Mesendoderm (in vitro differentiated cells): ENCODE results near the gene SHC3.

ENCODE experiments used
- DNase-seq: peaks from one replicate; pipeline ENCODE4 v3.0.0; 2013
- H2AK5ac ChIP-seq: 2 replicates; pipeline ENCODE4 v1.6.1; 2013; ENCODE audit warnings: low read length, inconsistent platforms
- H2BK120ac ChIP-seq: 2 replicates; pipeline ENCODE4 v1.6.1; 2013; ENCODE audit warnings: low read depth, mild to moderate bottlenecking, low read length, moderate library complexity, mixed read lengths
- H2BK15ac ChIP-seq: replicated peaks from 2 replicates; pipeline ENCODE4 v1.6.1; 2013; ENCODE audit warnings: low read depth, mild to moderate bottlenecking, moderate library complexity
- H2BK5ac ChIP-seq: 2 replicates; pipeline ENCODE4 v1.6.1; 2013; ENCODE audit warnings: low read length, inconsistent platforms
- H3K18ac ChIP-seq: 2 replicates; pipeline ENCODE4 v1.6.1; 2013; ENCODE audit warnings: mild to moderate bottlenecking, low read length, mixed read lengths
- H3K23ac ChIP-seq: one replicate; pipeline ENCODE4 v1.6.1; 2013; ENCODE audit warnings: low read length
- H3K27ac ChIP-seq: 2 replicates; pipeline ENCODE4 v1.5.1; 2013; ENCODE audit warnings: low read depth, mild to moderate bottlenecking, inconsistent platforms, low read length, moderate library complexity
- H3K27me3 ChIP-seq: 2 replicates; pipeline ENCODE4 v1.6.1; 2013; ENCODE audit warnings: low read length, control low read depth, mild to moderate bottlenecking, inconsistent platforms; ENCODE audit not compliant: insufficient read depth, poor library complexity
- H3K36me3 ChIP-seq: 2 replicates; pipeline ENCODE4 v1.6.1; 2013; ENCODE audit warnings: low read length, inconsistent platforms; ENCODE audit not compliant: control insufficient read depth, insufficient read depth
- H3K4ac ChIP-seq: one replicate; pipeline ENCODE4 v1.6.1; 2013; ENCODE audit warnings: low read depth, mild to moderate bottlenecking, low read length, moderate library complexity
- H3K4me1 ChIP-seq: 2 replicates; pipeline ENCODE4 v1.6.1; 2013; ENCODE audit warnings: low read depth, low read length, inconsistent platforms; ENCODE audit not compliant: control insufficient read depth
- H3K4me2 ChIP-seq: 2 replicates; pipeline ENCODE4 v1.6.1; 2013; ENCODE audit warnings: low read length
- H3K4me3 ChIP-seq: 2 replicates; pipeline ENCODE4 v1.5.1; 2013; ENCODE audit warnings: mild to moderate bottlenecking, low read length
- H3K56ac ChIP-seq: one replicate; pipeline ENCODE4 v1.6.1; 2013; ENCODE audit warnings: low read length
- H3K79me1 ChIP-seq: 2 replicates; pipeline ENCODE4 v1.6.1; 2013; ENCODE audit warnings: low read length, inconsistent platforms
- H3K79me2 ChIP-seq: 2 replicates; pipeline ENCODE4 v1.6.1; 2013; ENCODE audit warnings: mild to moderate bottlenecking, low read length; ENCODE audit not compliant: control insufficient read depth, insufficient read depth
- H3K9ac ChIP-seq: 2 replicates; pipeline ENCODE4 v1.6.1; 2013; ENCODE audit warnings: low read length, inconsistent platforms
- H4K5ac ChIP-seq: one replicate; pipeline ENCODE4 v1.6.1; 2013; ENCODE audit warnings: low read length
- H4K8ac ChIP-seq: one replicate; pipeline ENCODE4 v1.6.1; 2013; ENCODE audit warnings: low read depth, mild to moderate bottlenecking, control low read depth, low read length, moderate library complexity
- WGBS: extraction: QIAGEN DNeasy Blood & Tissue Kit; methylation state at CpG from one replicate; pipeline ENCODE4 v1.1.7; 2013; ENCODE audit warnings: low lambda C conversion rate, missing lambda C conversion rate; ENCODE audit not compliant: insufficient coverage; ENCODE audit errors: extremely low coverage; 5-methylcytosine and 5-hydroxymethylcytosine counted together

The SHC3 gene

GRCh38 chr9:89058906-89059305 is 119.7 kb downstream of the SHC3 start:
- H3K23ac ChIP-seq, result no peak overlapping the region
- no peak for DNase-seq
- H4K5ac ChIP-seq, result no peak overlapping the region
- no peaks in the 10 kb centered on the region for H3K27me3 ChIP-seq
- H3K9ac ChIP-seq, result no peak overlapping the region
- no peak overlapping the region for H3K27ac ChIP-seq
- H3K79me1 ChIP-seq, result no peaks in the 10 kb centered on the region
- H3K56ac ChIP-seq, result no peak overlapping the region
- H3K79me2 ChIP-seq, result no peaks in the 10 kb centered on the region
- no peak overlapping the region for H2AK5ac ChIP-seq
- no peaks in the 10 kb centered on the region for H3K36me3 ChIP-seq
- no peak overlapping the region for H2BK15ac ChIP-seq
- H3K4me3 ChIP-seq, result no peak overlapping the region
- H3K4me1 ChIP-seq, result no peaks in the 10 kb centered on the region
- H3K4me2 ChIP-seq, result no peak overlapping the region
- H2BK5ac ChIP-seq, result no peak overlapping the region
- WGBS, result no CpG with 5 or more reads among the region's 12 CpGs
- no peak overlapping the region for H4K8ac ChIP-seq
- H2BK120ac ChIP-seq, result no peak overlapping the region
- H3K18ac ChIP-seq, result no peak overlapping the region
- no peak overlapping the region for H3K4ac ChIP-seq

DNA sequence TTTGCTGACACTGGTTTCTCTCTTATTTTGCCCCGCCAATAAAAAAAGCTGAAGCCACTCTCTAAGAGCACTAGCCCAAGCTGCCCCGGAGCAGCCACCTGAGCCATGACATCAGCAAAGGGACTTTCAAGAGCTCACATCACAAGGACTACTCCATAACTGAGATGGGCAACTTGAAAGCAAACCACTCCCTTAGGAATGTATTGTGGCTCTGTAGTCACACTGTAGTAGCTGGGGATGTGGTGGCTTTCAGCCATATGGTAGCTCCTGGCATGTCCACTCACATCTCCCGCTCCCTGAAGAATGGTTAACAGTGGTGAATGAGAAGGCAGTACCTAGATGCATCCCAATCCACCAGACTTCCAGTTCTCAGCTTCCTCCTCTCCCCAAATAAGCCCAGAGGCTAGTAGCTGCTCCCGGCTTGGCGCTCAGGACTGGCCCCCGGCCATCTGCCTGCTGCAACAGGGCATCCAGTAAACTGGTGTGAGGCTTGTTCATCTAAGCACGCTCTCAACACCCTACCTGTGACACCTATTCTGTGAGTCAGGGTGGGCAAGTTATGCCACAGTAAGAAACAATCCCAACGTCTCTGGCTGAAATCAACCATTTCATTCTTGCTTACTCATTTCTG is 123.6 kb downstream of the SHC3 start:
- no peaks in the 10 kb centered on the region for H3K27me3 ChIP-seq
- no peak overlapping the region for H2BK5ac ChIP-seq
- H3K4me2 ChIP-seq, result no peak overlapping the region
- H3K79me2 ChIP-seq, result no peaks in the 10 kb centered on the region
- no CpG with 5 or more reads among the region's 8 CpGs for WGBS
- no peak overlapping the region for H3K4me3 ChIP-seq
- no peak overlapping the region for H4K5ac ChIP-seq
- H3K56ac ChIP-seq, result no peak overlapping the region
- H3K18ac ChIP-seq, result no peak overlapping the region
- H2BK120ac ChIP-seq, result no peak overlapping the region
- DNase-seq, result no peak
- H3K23ac ChIP-seq, result no peak overlapping the region
- H3K4ac ChIP-seq, result no peak overlapping the region
- no peak overlapping the region for H4K8ac ChIP-seq
- no peak overlapping the region for H3K9ac ChIP-seq
- H3K36me3 ChIP-seq, result no peaks in the 10 kb centered on the region
- no peak overlapping the region for H3K27ac ChIP-seq
- no peaks in the 10 kb centered on the region for H3K79me1 ChIP-seq
- H3K4me1 ChIP-seq, result no peaks in the 10 kb centered on the region
- no peak overlapping the region for H2BK15ac ChIP-seq
- no peak overlapping the region for H2AK5ac ChIP-seq

DNA sequence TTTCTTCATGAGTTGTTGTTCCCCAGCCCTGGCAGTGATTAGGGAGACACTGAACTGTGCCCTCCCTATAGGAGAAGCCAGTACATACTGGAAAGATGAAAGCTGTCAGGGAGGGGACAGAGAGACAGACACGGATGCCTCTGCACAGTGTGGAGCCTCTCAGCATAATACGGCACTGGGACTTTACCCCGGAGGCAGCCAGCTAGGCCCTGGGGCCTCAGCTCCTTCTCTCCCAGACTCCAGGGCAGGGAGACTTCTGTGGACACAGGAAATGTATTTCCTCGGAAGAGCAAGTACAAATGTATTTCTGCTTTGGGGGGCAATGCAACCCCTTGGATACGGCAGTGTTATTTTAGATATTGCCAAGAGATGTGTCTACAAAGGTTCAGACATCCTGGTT is 125.3 kb downstream of the SHC3 start:
- no peak overlapping the region for H2BK5ac ChIP-seq

DNA sequence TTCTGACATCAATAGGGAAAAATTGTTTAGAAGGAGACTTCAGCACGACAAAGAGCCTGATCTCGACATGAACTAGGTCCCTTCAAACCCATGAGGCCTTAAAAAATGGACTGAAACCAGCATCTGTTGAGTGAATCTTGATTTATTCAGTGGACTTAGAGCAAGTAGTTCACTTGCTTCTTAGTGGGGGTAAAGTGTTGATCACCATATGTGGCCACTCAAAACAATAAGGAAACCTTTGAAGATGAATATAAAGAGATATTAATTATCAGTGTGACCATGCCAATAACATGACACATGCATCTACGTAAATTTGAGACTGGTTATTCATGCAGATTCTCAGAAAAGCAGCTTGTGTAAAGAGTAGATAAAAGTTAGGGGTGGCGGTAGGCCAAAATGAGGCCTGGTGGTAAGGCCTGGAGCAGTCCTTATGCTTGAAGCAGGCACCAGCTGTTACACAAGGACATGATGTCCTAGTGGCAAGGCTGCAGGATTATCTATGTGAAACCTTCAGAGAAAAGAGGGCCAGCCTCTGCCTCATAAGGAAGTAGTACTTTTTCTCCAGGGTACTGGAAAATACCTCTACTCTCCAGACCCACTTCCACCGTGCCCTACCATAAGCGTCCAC is 126.0 kb downstream of the SHC3 start:
- no peaks in the 10 kb centered on the region for H3K79me2 ChIP-seq
- H3K23ac ChIP-seq, result no peak overlapping the region
- no peak overlapping the region for H4K8ac ChIP-seq
- no peak overlapping the region for H3K4ac ChIP-seq
- WGBS, result no CpG with 5 or more reads among the region's 6 CpGs
- H2BK15ac ChIP-seq, result no peak overlapping the region
- H2AK5ac ChIP-seq, result no peak overlapping the region
- no peak overlapping the region for H3K27ac ChIP-seq
- H3K56ac ChIP-seq, result no peak overlapping the region
- no peak overlapping the region for H2BK5ac ChIP-seq
- H3K27me3 ChIP-seq, result no peaks in the 10 kb centered on the region
- no peak overlapping the region for H4K5ac ChIP-seq
- no peak overlapping the region for H3K4me2 ChIP-seq
- no peaks in the 10 kb centered on the region for H3K79me1 ChIP-seq
- no peak for DNase-seq
- no peaks in the 10 kb centered on the region for H3K36me3 ChIP-seq
- H3K4me3 ChIP-seq, result no peak overlapping the region
- H3K4me1 ChIP-seq, result no peaks in the 10 kb centered on the region
- no peak overlapping the region for H2BK120ac ChIP-seq
- no peak overlapping the region for H3K18ac ChIP-seq
- H3K9ac ChIP-seq, result no peak overlapping the region

More for the DNA sequence above, 125.3 kb downstream of the SHC3 start:
- H3K4me3 ChIP-seq, result no peak overlapping the region
- H3K23ac ChIP-seq, result no peak overlapping the region
- H3K27ac ChIP-seq, result no peak overlapping the region
- H3K18ac ChIP-seq, result no peak overlapping the region
- H3K9ac ChIP-seq, result no peak overlapping the region
- H4K8ac ChIP-seq, result no peak overlapping the region
- H4K5ac ChIP-seq, result no peak overlapping the region
- H3K27me3 ChIP-seq, result no peaks in the 10 kb centered on the region
- H3K4me1 ChIP-seq, result no peaks in the 10 kb centered on the region
- H2AK5ac ChIP-seq, result no peak overlapping the region
- no peaks in the 10 kb centered on the region for H3K79me1 ChIP-seq
- H3K56ac ChIP-seq, result no peak overlapping the region
- no peak overlapping the region for H2BK15ac ChIP-seq
- no peaks in the 10 kb centered on the region for H3K36me3 ChIP-seq
- no peaks in the 10 kb centered on the region for H3K79me2 ChIP-seq
- no peak for DNase-seq
- no peak overlapping the region for H2BK120ac ChIP-seq
- H3K4me2 ChIP-seq, result no peak overlapping the region
- no peak overlapping the region for H3K4ac ChIP-seq
- WGBS, result no CpG with 5 or more reads among the region's 5 CpGs

DNA sequence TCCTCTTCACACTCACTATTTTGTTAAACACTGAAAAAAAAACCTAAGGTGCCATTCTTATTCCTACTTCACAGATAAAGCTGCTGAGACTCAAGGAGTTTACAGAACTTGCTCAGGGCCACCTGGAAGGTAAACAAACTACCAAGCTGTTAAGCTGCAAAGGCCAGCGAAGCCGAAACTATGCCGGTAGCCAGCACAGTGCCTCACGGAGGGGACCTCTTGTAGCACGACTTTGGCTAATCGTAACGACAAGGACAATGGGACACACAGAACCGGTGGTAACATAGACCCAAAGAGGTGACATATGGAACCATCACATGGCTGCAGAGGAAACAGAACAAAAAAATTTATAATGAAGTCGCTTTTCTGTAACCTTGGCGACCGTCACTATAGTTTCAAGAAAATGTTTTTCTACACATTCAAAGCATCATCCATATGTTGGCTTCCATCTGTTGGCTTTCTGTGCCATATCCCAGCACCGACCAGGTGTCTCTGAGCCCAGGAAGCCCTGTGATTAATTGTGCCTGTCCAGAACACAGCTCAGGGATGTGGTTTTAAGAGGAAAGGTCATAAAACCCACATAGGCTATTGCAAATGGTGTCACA is 127.1 kb downstream of the SHC3 start:
- no peaks in the 10 kb centered on the region for H3K79me1 ChIP-seq
- H3K56ac ChIP-seq, result no peak overlapping the region
- H4K5ac ChIP-seq, result no peak overlapping the region
- no peaks in the 10 kb centered on the region for H3K27me3 ChIP-seq
- no peaks in the 10 kb centered on the region for H3K36me3 ChIP-seq
- no peak overlapping the region for H2BK15ac ChIP-seq
- no peak overlapping the region for H3K18ac ChIP-seq
- no peaks in the 10 kb centered on the region for H3K4me1 ChIP-seq
- no peak for DNase-seq
- no peak overlapping the region for H3K23ac ChIP-seq
- no peak overlapping the region for H3K4me3 ChIP-seq
- H2AK5ac ChIP-seq, result no peak overlapping the region
- H3K9ac ChIP-seq, result no peak overlapping the region
- H3K4me2 ChIP-seq, result no peak overlapping the region
- no peak overlapping the region for H2BK5ac ChIP-seq
- no peak overlapping the region for H2BK120ac ChIP-seq
- no CpG with 5 or more reads among the region's 12 CpGs for WGBS
- H3K79me2 ChIP-seq, result no peaks in the 10 kb centered on the region
- no peak overlapping the region for H3K27ac ChIP-seq
- H4K8ac ChIP-seq, result no peak overlapping the region
- no peak overlapping the region for H3K4ac ChIP-seq
